Measurements from ENCODE around the gene INAFM1.

DNA sequence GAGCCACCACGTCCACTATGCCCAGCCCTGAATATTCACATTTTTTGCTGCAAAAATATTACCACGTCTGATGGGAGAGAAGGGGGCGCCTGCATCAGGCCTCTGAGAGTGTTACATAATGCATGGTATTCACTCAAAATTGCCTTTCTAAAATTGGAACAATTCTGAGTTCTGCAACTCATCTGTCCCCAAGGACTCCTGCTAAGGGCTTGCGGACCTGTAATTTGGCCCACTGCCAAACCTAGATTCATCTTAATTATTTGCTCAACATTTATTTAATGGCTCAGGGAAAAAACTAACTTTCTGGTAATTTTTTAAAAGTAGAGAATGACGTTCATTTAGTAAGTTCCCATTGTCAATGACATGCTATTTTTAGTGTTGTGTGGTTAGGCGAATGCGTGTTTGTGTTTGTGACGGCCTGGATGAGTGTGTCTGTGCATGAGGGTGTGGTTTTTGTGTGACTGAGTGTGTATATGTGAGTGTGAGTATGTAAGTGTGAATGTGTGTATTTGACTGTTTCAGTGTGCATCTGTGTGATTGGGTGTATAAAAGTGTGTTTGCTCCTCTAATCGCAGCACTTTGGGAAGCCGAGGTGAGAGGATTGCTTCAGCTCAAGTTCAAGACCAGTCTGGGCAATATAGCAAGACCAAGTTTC is 8.8 kb downstream of the INAFM1 start:
- TF ChIP-seq, protein P1, sequence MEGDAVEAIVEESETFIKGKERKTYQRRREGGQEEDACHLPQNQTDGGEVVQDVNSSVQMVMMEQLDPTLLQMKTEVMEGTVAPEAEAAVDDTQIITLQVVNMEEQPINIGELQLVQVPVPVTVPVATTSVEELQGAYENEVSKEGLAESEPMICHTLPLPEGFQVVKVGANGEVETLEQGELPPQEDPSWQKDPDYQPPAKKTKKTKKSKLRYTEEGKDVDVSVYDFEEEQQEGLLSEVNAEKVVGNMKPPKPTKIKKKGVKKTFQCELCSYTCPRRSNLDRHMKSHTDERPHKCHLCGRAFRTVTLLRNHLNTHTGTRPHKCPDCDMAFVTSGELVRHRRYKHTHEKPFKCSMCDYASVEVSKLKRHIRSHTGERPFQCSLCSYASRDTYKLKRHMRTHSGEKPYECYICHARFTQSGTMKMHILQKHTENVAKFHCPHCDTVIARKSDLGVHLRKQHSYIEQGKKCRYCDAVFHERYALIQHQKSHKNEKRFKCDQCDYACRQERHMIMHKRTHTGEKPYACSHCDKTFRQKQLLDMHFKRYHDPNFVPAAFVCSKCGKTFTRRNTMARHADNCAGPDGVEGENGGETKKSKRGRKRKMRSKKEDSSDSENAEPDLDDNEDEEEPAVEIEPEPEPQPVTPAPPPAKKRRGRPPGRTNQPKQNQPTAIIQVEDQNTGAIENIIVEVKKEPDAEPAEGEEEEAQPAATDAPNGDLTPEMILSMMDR (conservative IDR thresholded peaks at IDR 0.05): no peak
- TF ChIP-seq EZH2 (IDR thresholded peaks at IDR 0.05; ENCODE audit: low read depth): no peak
